ENCODE results near the gene HOXD3.

Gene HOXD3

DNA sequence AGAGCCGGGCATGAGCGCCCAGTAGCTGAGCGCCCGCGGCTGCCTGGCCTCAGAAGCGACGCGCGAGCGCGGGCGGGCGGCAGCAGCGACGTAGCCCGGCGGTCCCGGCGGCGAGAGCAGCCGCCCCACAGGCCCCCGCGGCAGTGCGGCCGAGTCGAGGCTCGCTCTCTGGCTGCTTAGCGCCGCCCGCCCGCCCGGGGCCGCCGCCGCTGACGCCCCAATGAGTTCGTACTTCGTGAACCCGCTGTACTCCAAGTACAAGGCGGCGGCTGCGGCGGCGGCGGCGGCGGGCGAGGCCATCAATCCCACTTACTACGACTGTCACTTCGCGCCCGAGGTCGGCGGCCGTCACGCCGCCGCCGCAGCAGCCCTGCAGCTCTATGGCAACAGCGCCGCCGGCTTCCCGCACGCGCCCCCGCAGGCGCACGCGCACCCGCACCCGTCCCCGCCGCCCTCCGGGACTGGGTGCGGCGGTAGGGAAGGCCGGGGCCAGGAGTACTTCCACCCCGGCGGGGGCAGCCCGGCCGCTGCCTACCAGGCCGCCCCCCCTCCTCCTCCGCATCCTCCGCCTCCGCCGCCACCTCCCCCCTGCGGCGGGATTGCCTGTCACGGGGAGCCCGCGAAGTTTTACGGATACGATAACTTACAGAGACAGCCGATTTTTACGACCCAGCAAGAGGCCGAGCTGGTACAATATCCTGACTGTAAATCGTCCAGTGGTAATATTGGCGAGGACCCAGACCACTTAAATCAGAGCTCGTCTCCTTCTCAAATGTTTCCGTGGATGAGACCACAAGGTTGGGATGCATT is 26.8 kb upstream of the HOXD3 start:
- Histone ChIP-seq H3K4me2 (ENCODE audit: low read length) (peak overlapping the region; percentile 78), H3K27me3 (ENCODE audit: control insufficient read depth, insufficient read depth, low read length) (peaks cover 27% of the 10 kb centered on the region), H3K4me1 (ENCODE audit: control insufficient read depth, insufficient read depth, low read length) (no peaks in the 10 kb centered on the region), H3K9ac (ENCODE audit: low read depth, low read length) (peak overlapping the region; percentile 47), H3K9me3 (replicated peaks; ENCODE audit: low read length) (no peaks in the 10 kb centered on the region), H3K4me3 (ENCODE audit: low read length) (peak overlapping the region; percentile 65), H3K36me3 (ENCODE audit: insufficient read depth, low read length) (no peaks in the 10 kb centered on the region)

DNA sequence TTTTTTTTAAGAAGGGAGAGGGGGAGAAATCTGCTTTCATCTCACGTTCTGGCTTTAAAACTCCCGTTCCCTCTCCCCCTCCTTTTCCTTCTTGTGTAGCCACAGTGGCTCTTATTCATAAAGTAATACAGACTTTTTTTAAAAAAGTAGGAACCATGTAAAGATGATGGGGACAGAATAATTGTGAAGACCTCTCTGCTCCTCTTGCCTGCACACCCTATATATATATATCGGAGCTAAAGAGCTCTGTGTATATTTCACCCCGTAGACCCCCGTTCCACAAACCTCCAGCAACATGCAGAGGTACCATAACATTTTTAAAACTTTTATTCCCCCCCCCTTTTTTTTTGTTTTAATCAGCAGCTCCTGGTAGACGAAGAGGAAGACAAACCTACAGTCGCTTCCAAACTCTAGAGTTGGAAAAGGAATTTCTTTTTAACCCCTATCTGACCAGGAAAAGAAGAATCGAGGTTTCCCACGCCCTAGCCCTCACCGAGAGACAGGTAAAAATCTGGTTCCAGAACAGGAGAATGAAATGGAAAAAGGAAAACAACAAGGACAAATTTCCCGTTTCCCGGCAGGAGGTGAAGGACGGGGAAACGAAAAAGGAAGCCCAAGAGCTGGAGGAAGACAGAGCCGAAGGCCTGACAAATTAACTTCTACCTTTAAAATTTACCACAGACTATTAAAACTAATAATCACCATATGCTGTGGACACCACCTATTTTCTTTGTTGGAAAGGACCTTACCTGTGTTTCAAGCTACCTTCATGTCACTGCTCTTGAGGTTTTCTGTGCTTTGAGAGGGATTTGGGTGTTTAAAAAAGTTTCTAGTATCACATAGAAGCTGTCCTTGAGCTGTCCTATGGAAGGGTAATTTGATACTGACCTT is 25.9 kb upstream of the HOXD3 start:
- Histone ChIP-seq H3K9ac (ENCODE audit: low read depth, low read length) (peak overlapping the region; percentile 47), H3K4me3 (ENCODE audit: low read length) (peak overlapping the region; percentile 65), H3K27me3 (ENCODE audit: control insufficient read depth, insufficient read depth, low read length) (peaks cover 19% of the 10 kb centered on the region)

DNA sequence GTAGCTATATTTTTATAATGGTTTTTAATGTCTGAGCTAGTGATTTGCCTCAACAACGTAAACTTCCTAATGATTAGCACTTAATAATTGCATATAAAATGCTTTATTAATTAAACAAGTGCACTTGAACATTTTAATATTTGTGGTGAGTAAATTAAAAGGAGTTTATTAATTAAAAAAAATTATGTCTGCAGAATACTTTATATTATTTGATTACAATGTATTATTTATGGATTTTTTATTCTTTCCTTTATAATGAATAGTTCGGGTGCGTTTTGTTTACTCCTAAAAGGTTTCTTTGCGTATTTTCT is 25.3 kb upstream of the HOXD3 start:
- Histone ChIP-seq H3K4me2 (ENCODE audit: low read length) (peak overlapping the region; percentile 78), H3K4me1 (ENCODE audit: control insufficient read depth, insufficient read depth, low read length) (peaks cover 3% of the 10 kb centered on the region), H3K27me3 (ENCODE audit: control insufficient read depth, insufficient read depth, low read length) (peaks cover 14% of the 10 kb centered on the region), H3K4me3 (ENCODE audit: low read length) (peak overlapping the region; percentile 65), H3K9me3 (replicated peaks; ENCODE audit: low read length) (no peaks in the 10 kb centered on the region), H3K9ac (ENCODE audit: low read depth, low read length) (peak overlapping the region; percentile 65), H3K36me3 (ENCODE audit: insufficient read depth, low read length) (no peaks in the 10 kb centered on the region)

More for the DNA sequence above, 25.9 kb upstream of the HOXD3 start:
- no peaks in the 10 kb centered on the region for H3K36me3 ChIP-seq (ENCODE audit: insufficient read depth, low read length)
- H3K4me2 ChIP-seq (ENCODE audit: low read length) = peak overlapping the region; percentile 78
- peaks cover 3% of the 10 kb centered on the region for H3K4me1 ChIP-seq (ENCODE audit: control insufficient read depth, insufficient read depth, low read length)
- no peaks in the 10 kb centered on the region for H3K9me3 ChIP-seq (replicated peaks; ENCODE audit: low read length)

DNA sequence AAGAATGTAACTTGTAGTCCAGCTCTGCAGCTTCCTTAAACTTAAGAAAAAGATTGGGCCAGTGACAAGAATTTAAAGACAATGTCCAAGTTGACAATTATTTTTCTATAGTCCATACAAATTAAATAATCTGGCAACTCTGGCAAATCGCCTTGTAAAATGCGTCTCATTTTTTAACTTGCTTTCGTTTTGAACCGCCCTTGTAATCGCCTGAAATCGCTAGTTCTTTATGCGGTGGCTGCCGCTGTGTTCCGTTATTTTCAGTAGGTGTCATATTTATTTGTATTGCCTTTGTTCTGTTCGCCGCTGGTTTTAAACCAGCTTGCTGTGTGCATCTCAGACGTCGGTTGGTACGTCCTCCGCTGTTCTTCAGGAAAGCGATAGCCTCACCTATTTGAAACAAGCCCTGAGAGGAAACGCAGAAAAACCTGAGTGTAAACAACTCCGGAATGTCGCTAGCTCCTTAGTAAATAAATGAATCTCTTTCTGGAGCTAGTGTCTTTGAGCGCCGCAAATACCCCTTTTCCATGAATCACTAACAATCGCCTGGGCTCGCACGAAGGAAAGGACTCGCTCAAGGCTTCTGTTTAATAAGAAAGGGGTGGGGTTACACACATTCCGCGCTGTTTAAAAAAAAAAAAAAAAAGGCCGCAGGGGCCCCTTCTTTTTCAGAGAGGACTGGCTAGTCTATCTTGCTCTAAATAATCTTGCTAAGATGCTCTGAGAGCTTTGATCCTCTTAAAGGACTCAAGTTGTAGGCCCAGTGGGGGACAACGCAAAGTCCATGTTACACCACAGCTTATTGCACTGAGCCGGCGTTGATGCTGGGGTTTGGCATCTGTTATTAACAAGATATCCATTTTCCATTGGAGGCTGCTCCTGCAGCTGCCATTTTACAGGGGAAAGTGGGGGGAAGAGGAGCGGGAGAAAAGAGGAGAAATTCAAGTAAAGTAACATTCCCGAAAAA is 24.6 kb upstream of the HOXD3 start:
- Histone ChIP-seq H3K36me3 (ENCODE audit: insufficient read depth, low read length) (no peaks in the 10 kb centered on the region), H3K27me3 (ENCODE audit: control insufficient read depth, insufficient read depth, low read length) (peaks cover 13% of the 10 kb centered on the region), H3K4me3 (ENCODE audit: low read length) (peak overlapping the region; percentile 64), H3K4me1 (ENCODE audit: control insufficient read depth, insufficient read depth, low read length) (peaks cover 3% of the 10 kb centered on the region), H3K4me2 (ENCODE audit: low read length) (peak overlapping the region; percentile 78), H3K9me3 (replicated peaks; ENCODE audit: low read length) (no peaks in the 10 kb centered on the region), H3K9ac (ENCODE audit: low read depth, low read length) (peak overlapping the region; percentile 65)

DNA sequence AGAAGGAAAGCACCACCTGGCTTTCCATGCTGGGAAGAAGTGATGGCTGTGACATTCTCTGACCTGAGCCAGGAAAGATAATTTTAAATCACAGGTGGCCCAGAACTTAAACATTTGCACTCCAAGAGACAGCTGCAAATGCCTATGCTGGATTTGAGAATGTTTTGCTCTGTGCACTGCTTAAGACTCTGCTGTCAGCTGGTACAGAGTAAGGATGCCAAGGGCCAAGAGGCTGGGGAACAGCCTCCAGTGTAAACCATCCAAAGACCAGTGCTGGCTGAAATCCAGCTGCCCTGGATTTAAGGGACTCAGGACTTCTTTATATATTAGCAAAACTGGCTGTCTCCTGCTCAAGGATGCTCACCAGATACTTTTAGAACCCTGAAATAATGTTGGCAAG is 23.7 kb upstream of the HOXD3 start:
- Histone ChIP-seq H3K27me3 (ENCODE audit: control insufficient read depth, insufficient read depth, low read length) (peaks cover 6% of the 10 kb centered on the region), H3K9me3 (replicated peaks; ENCODE audit: low read length) (no peaks in the 10 kb centered on the region), H3K4me2 (ENCODE audit: low read length) (no peak overlapping the region), H3K36me3 (ENCODE audit: insufficient read depth, low read length) (no peaks in the 10 kb centered on the region), H3K9ac (ENCODE audit: low read depth, low read length) (no peak overlapping the region), H3K4me1 (ENCODE audit: control insufficient read depth, insufficient read depth, low read length) (peaks cover 3% of the 10 kb centered on the region), H3K4me3 (ENCODE audit: low read length) (no peak overlapping the region)

DNA sequence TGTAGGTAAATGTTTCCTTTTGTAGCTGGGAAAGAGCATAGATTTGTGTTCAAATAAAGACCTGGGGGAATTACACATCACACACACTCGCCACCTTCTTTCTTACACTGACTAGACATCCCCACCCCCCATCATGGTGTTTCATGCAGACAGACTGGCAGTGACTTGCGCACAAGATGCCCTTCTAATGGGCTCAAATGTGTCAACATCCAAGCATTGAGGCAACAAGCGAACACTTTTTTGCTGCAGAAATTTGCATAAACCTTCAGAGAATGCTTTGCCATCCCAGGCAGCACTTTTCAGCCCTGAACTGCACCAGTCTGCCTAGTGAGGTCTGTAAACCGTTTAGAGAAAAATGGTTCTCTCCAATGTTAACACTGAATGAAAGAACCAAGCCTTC is 23.1 kb upstream of the HOXD3 start:
- H3K4me1 ChIP-seq (ENCODE audit: control insufficient read depth, insufficient read depth, low read length) = peaks cover 3% of the 10 kb centered on the region
- H3K9ac ChIP-seq (ENCODE audit: low read depth, low read length) = no peak overlapping the region

DNA sequence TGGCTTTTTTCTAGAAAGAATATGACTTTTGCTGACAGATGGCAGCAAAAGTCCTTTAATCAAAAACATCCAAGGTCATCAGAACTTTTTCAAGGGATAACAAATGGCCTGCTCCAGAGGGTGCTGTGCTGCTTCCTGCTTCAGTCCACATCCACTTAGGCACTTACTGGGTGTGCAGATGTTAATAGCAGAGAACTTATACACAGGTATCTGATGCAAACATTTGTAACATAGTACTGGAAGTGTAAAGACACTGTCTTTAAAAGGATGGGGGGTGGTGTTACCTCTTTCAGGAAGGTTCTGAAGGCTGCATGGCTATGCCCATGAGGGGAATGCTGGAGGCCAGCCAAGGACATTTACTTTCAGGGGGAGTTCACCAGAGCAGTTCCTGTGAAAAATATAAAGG is 22.1 kb upstream of the HOXD3 start:
- Histone ChIP-seq H3K4me2 (ENCODE audit: low read length) (peak overlapping the region; percentile 90), H3K9me3 (replicated peaks; ENCODE audit: low read length) (no peaks in the 10 kb centered on the region), H3K4me1 (ENCODE audit: control insufficient read depth, insufficient read depth, low read length) (peaks cover 3% of the 10 kb centered on the region), H3K27me3 (ENCODE audit: control insufficient read depth, insufficient read depth, low read length) (peaks cover 3% of the 10 kb centered on the region), H3K9ac (ENCODE audit: low read depth, low read length) (no peak overlapping the region), H3K36me3 (ENCODE audit: insufficient read depth, low read length) (no peaks in the 10 kb centered on the region), H3K4me3 (ENCODE audit: low read length) (no peak overlapping the region)

More for the DNA sequence above, 23.1 kb upstream of the HOXD3 start:
- Histone ChIP-seq H3K4me2 (ENCODE audit: low read length) (no peak overlapping the region), H3K27me3 (ENCODE audit: control insufficient read depth, insufficient read depth, low read length) (peaks cover 3% of the 10 kb centered on the region), H3K4me3 (ENCODE audit: low read length) (no peak overlapping the region), H3K9me3 (replicated peaks; ENCODE audit: low read length) (no peaks in the 10 kb centered on the region), H3K36me3 (ENCODE audit: insufficient read depth, low read length) (no peaks in the 10 kb centered on the region)

DNA sequence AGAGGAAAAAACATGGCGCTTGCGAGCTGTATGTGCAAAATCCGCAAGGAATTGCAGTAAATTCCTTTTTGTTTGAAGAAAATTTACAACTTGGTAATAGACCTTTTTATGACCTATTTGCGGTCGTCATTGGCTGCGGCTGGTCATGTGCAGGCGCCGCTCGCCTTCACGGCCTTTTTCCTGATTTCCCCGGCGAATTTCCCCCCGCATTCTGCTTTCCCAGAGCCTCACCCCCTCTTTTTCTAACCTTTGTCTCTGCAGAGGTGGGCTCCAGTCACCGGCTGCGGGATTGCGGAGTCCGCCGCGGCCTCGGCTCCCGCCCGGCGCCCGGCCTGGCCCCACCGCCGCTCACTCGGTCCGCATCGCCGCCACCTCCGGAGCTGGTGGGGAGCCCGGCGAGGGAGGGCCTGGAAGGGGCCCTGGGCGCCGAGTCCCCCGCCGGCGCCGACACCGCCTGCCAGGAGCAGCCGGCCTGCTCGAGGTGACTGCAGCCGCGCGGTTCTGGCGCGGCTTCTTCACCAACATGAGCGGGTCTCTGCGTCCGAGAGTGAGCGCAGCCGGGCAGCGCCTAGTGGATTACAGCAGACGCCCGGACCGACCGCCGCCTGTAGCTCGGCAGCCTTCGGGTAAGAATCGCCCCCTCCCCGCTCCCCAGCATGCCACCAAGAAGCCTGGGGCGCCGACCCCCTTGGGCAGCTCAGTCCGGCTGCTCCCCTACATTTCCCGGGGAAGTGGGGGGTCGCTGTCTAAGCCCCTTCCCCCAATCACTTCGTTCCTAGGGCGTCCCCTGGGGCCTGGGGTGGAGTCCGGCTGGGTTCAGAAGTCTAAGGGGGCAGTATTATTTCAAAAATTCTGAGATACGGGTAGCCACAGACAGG is 20.5 kb upstream of the HOXD3 start:
- Histone ChIP-seq H3K36me3 (ENCODE audit: insufficient read depth, low read length) (no peaks in the 10 kb centered on the region), H3K4me3 (ENCODE audit: low read length) (peak overlapping the region; percentile 86), H3K9me3 (replicated peaks; ENCODE audit: low read length) (no peaks in the 10 kb centered on the region), H3K9ac (ENCODE audit: low read depth, low read length) (peak overlapping the region; percentile 86), H3K4me1 (ENCODE audit: control insufficient read depth, insufficient read depth, low read length) (peaks cover 3% of the 10 kb centered on the region), H3K4me2 (ENCODE audit: low read length) (peak overlapping the region; percentile 90), H3K27me3 (ENCODE audit: control insufficient read depth, insufficient read depth, low read length) (no peaks in the 10 kb centered on the region)

DNA sequence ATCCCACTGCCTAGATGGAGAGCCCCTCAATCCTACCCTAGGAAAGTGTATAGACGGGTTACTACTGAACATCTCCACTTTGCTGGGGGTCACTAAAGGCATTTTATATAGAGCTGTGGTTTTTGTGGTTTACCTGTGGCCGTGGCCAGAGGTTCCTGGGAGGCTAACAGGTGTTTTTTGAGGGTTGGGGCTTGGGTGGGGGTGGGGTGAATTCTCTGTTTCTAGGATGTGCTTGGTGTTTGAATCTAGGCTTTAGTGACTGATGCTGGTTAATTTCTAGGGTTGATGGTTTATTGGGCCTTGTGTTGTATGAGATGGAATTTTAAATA is 19.9 kb upstream of the HOXD3 start:
- Histone ChIP-seq H3K27me3 (ENCODE audit: control insufficient read depth, insufficient read depth, low read length) (no peaks in the 10 kb centered on the region), H3K4me1 (ENCODE audit: control insufficient read depth, insufficient read depth, low read length) (peaks cover 3% of the 10 kb centered on the region), H3K4me2 (ENCODE audit: low read length) (peak overlapping the region; percentile 90), H3K9me3 (replicated peaks; ENCODE audit: low read length) (no peaks in the 10 kb centered on the region), H3K9ac (ENCODE audit: low read depth, low read length) (peak overlapping the region; percentile 86), H3K36me3 (ENCODE audit: insufficient read depth, low read length) (no peaks in the 10 kb centered on the region), H3K4me3 (ENCODE audit: low read length) (peak overlapping the region; percentile 86)

DNA sequence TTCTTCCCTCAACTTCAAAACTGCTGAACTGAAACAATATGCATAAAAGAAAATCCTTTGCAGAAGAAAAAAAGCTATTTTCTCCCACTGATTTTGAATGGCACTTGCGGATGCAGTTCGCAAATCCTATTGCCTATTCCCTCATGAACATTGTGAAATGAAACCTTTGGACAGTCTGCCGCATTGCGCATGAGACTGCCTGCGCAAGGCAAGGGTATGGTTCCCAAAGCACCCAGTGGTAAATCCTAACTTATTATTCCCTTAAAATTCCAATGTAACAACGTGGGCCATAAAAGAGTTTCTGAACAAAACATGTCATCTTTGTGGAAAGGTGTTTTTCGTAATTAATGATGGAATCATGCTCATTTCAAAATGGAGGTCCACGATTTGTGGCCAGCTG is 19.2 kb upstream of the HOXD3 start:
- Histone ChIP-seq H3K9me3 (replicated peaks; ENCODE audit: low read length) (no peaks in the 10 kb centered on the region), H3K9ac (ENCODE audit: low read depth, low read length) (no peak overlapping the region), H3K27me3 (ENCODE audit: control insufficient read depth, insufficient read depth, low read length) (no peaks in the 10 kb centered on the region), H3K4me1 (ENCODE audit: control insufficient read depth, insufficient read depth, low read length) (peaks cover 3% of the 10 kb centered on the region), H3K4me3 (ENCODE audit: low read length) (no peak overlapping the region), H3K4me2 (ENCODE audit: low read length) (peak overlapping the region; percentile 90), H3K36me3 (ENCODE audit: insufficient read depth, low read length) (no peaks in the 10 kb centered on the region)

Data from skeletal muscle satellite cell (primary cell).